Skeletal muscle tissue (tissue), 4 donors: ENCODE measurements around the gene TATDN2. TPM values are rescaled to one million over a fixed set of nuclear protein-coding genes. Genes with fewer than 3 reads are reported as not detected.

Source experiments
- H3K27ac ChIP-seq: one replicate; pipeline ENCODE4 v1.7.0; 2013; ENCODE audit warnings: mild to moderate bottlenecking, low read depth, low read length, inconsistent platforms
- H3K27me3 ChIP-seq, 3 donors: one replicate each; pipeline ENCODE4 v1.7.0; 2013; ENCODE audit warnings: low read length in 3 of 3; ENCODE audit not compliant: control insufficient read depth in 3 of 3, insufficient read depth in 3 of 3
- H3K36me3 ChIP-seq, 3 donors: one replicate each; pipeline ENCODE4 v1.7.0; 2013; ENCODE audit warnings: low read length in 3 of 3; ENCODE audit not compliant: control insufficient read depth in 3 of 3, insufficient read depth in 3 of 3
- H3K4me1 ChIP-seq, 3 donors: one replicate each; pipeline ENCODE4 v1.7.0; 2013; ENCODE audit warnings: low read length in 3 of 3, mild to moderate bottlenecking in 3 of 3; ENCODE audit not compliant: control insufficient read depth in 3 of 3, insufficient read depth in 3 of 3
- H3K4me3 ChIP-seq, 3 donors: one replicate each; pipeline ENCODE4 v1.7.0; 2013; ENCODE audit warnings: low read length in 3 of 3
- H3K9ac ChIP-seq, 3 donors: one replicate each; pipeline ENCODE4 v1.7.0; 2013; ENCODE audit warnings: low read length in 3 of 3, mild to moderate bottlenecking in 3 of 3, moderate library complexity in 2 of 3, low read depth in 1 of 3
- H3K9me3 ChIP-seq, 3 donors: one replicate each; pipeline ENCODE4 v1.7.0; 2013; ENCODE audit warnings: low read length in 3 of 3; ENCODE audit not compliant: control insufficient read depth in 3 of 3
- total RNA-seq: library from RNA; depleted of rRNA; stranded (reverse); fragments of >200 nt; gene quantifications from one replicate; pipeline ENCODE4 v1.2.3, GENCODE V29; 2014
- donor health status: Osteomylitis.

TATDN2 gene
- total RNA-seq, 1 donor from 2014 or later: 13.6 TPM

- Histone ChIP-seq H3K27me3 (no peaks in the 10 kb centered on the region), H3K27ac (no peak overlapping the region), H3K36me3 (peaks cover 14 to 53% (median 22%) of the 10 kb centered on the region in 3 donors)
Measured at GRCh38 chr3:10219737-10220136, 28.5 kb upstream of the TATDN2 start.

DNA sequence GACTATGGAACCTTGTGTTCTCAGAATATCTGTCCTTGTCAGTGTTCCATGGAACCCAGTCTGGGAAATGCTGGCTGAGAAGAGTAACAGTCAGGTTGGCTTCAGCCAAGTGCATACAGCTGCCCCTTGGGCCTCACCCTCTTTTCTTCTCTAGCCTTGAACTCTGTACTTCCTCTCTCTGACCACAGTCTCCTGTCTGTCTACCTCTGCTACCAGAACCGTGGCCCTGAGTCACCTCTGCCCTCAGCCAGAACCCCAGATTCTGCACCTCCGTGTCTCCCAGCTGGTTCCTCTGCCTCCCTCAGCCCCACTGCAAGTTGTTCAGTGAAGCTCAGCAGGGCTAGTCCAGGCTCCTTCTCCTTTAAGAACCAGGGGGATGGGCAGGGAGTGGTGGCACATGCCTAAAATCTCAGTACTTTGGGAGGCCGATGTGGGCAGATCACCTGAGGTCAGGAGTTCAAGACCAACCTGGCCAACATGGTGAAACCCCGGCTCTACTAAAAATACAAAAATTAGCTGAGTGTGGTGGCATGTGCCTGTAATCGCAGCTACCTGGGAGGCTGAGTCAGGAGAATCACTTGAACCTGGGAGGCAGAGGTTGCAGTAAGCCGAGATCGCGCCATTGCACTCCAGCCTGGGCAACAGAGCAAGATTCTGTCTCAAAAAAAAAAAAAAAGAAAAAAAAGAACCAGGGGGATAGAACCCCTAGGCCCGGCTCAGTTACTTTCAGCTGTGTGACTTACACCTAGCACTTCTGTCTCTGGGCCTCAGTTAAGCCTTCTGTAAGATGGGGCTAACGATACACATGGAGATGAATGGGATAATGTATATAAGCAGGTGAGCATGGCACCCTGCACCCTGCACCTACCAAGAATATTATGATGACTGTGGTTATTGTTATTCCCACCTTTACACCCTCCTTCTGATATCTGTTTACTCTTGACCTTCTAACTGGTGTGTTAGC, 24.3 kb upstream of the TATDN2 start:
- Histone ChIP-seq H3K4me1 (peaks cover 2 to 11% (median 6%) of the 10 kb centered on the region in 3 donors), H3K9ac (no peak overlapping the region), H3K27me3 (no peaks in the 10 kb centered on the region), H3K4me3 (no peak overlapping the region), H3K36me3 (peaks cover 8 to 30% (median 11%) of the 10 kb centered on the region in 3 donors), H3K9me3 (no peaks in the 10 kb centered on the region), H3K27ac (no peak overlapping the region)

More at GRCh38 chr3:10219737-10220136, 28.5 kb upstream of the TATDN2 start:
- no peak overlapping the region for H3K4me3 ChIP-seq
- no peak overlapping the region for H3K9ac ChIP-seq
- peaks cover under 1 to 6% (median 1%) of the 10 kb centered on the region in 3 donors for H3K4me1 ChIP-seq
- no peaks in the 10 kb centered on the region for H3K9me3 ChIP-seq

DNA sequence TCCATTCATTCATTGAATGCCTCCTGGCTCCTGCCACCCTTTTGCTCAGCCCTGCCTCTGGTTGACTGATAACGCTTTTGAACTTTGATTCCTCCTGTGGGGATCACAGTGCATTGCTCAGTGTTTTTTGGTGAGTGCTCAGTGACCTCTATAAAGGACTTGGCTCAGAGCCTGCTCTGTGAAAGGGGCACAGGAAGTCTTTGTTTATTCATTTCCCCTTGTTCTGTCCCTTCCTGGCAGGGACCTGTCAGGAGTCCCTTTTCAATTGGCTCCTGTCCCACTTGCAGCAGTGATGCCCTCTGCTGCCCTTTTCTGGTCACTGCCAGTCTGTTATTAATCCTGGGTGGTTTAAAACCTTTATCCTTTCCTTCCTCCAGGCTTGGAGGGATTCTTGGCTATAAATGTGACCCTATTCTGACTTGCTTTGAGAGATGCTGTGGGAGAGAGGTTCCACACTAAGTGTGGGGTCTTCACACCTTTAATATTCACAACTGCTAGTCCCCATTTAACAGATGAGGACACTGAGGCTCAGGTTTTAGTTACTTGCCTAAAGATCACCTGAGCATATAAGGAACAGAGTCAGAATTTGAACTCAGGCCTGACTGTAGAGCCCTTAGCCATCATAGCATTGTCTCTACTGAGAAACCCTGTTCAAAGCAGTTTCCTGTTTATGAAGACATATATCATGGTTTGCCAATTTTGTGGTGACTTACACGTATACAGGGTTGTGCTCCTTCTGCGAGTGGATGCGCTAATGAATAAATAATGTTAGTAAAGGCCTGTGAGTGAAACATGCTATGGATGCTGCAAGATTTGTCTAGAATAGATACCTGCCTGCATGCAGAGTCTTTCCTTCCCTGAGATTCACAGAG, 23.2 kb upstream of the TATDN2 start:
- peaks cover 2 to 11% (median 6%) of the 10 kb centered on the region in 3 donors for H3K4me1 ChIP-seq
- H3K4me3 ChIP-seq: no peak overlapping the region
- H3K27ac ChIP-seq: no peak overlapping the region

DNA sequence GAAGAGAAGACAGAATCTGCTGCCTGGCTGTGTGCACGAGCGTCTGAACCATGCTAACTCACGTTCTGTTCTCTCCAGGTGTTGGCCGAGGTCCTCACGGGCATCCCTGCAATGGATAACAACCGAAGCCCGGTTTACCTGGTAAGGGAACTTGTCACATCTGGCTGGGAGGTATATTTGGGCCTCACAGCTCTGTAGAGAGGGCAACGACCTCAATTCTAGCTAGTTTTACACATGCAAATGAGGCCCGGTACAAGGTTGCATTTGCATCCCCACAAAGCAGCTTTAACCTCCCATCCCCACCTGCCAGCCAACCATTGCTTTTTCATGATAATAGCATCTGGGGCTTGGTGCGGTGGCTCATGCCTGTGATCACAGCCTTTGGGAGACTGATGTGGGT, 22.0 kb upstream of the TATDN2 start:
- Histone ChIP-seq H3K9ac (no peak overlapping the region), H3K27me3 (no peaks in the 10 kb centered on the region), H3K4me1 (peaks cover 2 to 11% (median 6%) of the 10 kb centered on the region in 3 donors), H3K9me3 (no peaks in the 10 kb centered on the region), H3K4me3 (no peak overlapping the region), H3K27ac (no peak overlapping the region), H3K36me3 (peaks cover 3 to 29% (median 11%) of the 10 kb centered on the region in 3 donors)

More for the DNA sequence above, 23.2 kb upstream of the TATDN2 start:
- no peaks in the 10 kb centered on the region for H3K27me3 ChIP-seq
- H3K9ac ChIP-seq: no peak overlapping the region
- no peaks in the 10 kb centered on the region for H3K9me3 ChIP-seq
- peaks cover 3 to 26% (median 11%) of the 10 kb centered on the region in 3 donors for H3K36me3 ChIP-seq

- H3K4me3 ChIP-seq: no peak overlapping the region
- H3K9ac ChIP-seq: no peak overlapping the region
- H3K36me3 ChIP-seq: peaks cover 3 to 16% (median 4%) of the 10 kb centered on the region in 3 donors
- H3K4me1 ChIP-seq: peaks cover 2 to 11% (median 6%) of the 10 kb centered on the region in 3 donors
- H3K27ac ChIP-seq: no peak overlapping the region
- no peaks in the 10 kb centered on the region for H3K27me3 ChIP-seq
- no peaks in the 10 kb centered on the region for H3K9me3 ChIP-seq
Measured at GRCh38 chr3:10228248-10228950, 19.9 kb upstream of the TATDN2 start.

DNA sequence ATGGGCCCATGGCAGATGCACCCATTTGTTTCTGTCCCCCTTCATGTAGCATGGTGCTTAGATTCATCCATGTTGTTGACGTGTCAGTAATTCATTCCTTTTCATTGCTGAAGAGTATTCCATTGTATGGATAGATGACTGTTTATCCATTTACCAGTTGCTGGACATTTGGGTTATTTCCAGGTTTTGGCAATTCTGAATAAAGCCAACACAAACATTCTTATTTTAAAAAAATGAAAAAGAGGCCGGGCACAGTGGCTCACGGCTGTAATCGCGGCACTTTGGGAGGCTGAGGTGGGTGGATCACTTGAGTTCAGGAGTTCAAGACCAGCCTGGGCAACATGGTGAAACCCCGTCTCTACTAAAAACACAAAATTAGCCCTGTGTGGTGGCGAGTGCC, 18.7 kb upstream of the TATDN2 start:
- no peak overlapping the region for H3K4me3 ChIP-seq
- H3K9ac ChIP-seq: no peak overlapping the region
- H3K4me1 ChIP-seq: peaks cover 2 to 7% (median 6%) of the 10 kb centered on the region in 3 donors
- H3K9me3 ChIP-seq: no peaks in the 10 kb centered on the region
- H3K36me3 ChIP-seq: peaks cover 0 to 14% (median 2%) of the 10 kb centered on the region in 3 donors
- H3K27ac ChIP-seq: no peak overlapping the region
- no peaks in the 10 kb centered on the region for H3K27me3 ChIP-seq

- Histone ChIP-seq H3K27ac (no peak overlapping the region), H3K9me3 (no peaks in the 10 kb centered on the region), H3K9ac (no peak overlapping the region), H3K36me3 (peaks cover 7 to 31% (median 14%) of the 10 kb centered on the region in 3 donors), H3K4me1 (no peaks in the 10 kb centered on the region), H3K27me3 (no peaks in the 10 kb centered on the region), H3K4me3 (no peak overlapping the region)
Measured at GRCh38 chr3:10232137-10232536, 16.1 kb upstream of the TATDN2 start.

GRCh38 chr3:10233988-10234387, 14.3 kb upstream of the TATDN2 start:
- H3K27ac ChIP-seq: no peak overlapping the region
- no peaks in the 10 kb centered on the region for H3K4me1 ChIP-seq
- H3K27me3 ChIP-seq: no peaks in the 10 kb centered on the region
- H3K9ac ChIP-seq: no peak overlapping the region
- no peak overlapping the region for H3K4me3 ChIP-seq
- H3K36me3 ChIP-seq: peaks cover 7 to 44% (median 19%) of the 10 kb centered on the region in 3 donors
- H3K9me3 ChIP-seq: no peaks in the 10 kb centered on the region

GRCh38 chr3:10234526-10235230, 13.6 kb upstream of the TATDN2 start:
- Histone ChIP-seq H3K36me3 (peaks cover 7 to 45% (median 21%) of the 10 kb centered on the region in 3 donors), H3K27me3 (no peaks in the 10 kb centered on the region)

More at GRCh38 chr3:10234526-10235230, 13.6 kb upstream of the TATDN2 start:
- H3K4me3 ChIP-seq: no peak overlapping the region
- no peaks in the 10 kb centered on the region for H3K4me1 ChIP-seq
- no peak overlapping the region for H3K27ac ChIP-seq
- H3K9me3 ChIP-seq: no peaks in the 10 kb centered on the region
- no peak overlapping the region for H3K9ac ChIP-seq
